Stimulated activated CD4-positive, alpha-beta T cell treated with anti-CD3 and anti-CD28 coated beads, Interleukin-2, amount 100 ng/mL, for 48 hours (primary cell): ENCODE data around the gene HSP90AA1.
"Not testable (repeated sequence)": the region's sequence is repeated elsewhere in the genome, so short reads cannot be mapped to it uniquely, and the experiment has no call there.

ENCODE experiments used
- DNase-seq, 2 donors: peaks; one replicate each; pipeline ENCODE4 v3.0.0-alpha.2; 2020

Gene HSP90AA1

DNA sequence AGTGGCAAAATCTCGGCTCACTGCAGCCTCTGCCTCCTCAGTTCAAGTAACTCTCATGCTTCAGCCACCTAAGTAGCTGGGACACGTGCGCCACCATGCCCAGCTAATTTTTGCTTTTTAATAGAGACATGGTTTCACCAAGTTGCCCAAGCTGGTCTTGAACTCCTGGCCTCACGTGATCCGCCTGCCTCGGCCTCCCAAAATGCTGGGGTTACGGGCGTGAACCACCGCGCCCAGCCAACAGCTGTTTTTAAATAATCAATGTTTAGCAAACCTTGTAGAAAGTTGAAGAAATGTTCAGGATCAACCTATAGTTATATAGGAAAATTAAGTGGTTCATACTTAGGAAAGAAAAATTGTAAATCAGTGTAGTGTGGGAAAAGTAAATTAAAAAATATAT is 6.0 kb upstream of the HSP90AA1 start:
- DNase-seq: no peak

DNA sequence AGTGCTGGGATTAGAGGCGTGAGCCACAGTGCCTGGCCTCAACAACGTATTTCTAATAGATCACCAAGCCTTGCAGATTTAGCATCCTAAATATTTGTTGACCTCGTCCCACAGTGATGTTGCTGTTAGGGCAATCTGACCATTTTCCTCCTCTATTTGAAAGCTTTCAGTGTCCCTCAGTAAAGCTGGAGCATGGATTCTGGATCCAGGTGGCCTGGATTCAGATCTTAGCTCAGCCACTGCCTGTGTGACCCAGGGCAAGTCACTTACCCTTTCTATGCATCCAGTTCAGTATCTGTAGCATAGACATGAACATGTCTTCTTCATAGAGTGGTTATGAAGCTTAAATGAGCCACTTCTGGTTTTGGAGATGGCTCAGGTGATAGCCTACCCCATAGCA is 3.9 kb upstream of the HSP90AA1 start:
- DNase-seq: no peak

DNA sequence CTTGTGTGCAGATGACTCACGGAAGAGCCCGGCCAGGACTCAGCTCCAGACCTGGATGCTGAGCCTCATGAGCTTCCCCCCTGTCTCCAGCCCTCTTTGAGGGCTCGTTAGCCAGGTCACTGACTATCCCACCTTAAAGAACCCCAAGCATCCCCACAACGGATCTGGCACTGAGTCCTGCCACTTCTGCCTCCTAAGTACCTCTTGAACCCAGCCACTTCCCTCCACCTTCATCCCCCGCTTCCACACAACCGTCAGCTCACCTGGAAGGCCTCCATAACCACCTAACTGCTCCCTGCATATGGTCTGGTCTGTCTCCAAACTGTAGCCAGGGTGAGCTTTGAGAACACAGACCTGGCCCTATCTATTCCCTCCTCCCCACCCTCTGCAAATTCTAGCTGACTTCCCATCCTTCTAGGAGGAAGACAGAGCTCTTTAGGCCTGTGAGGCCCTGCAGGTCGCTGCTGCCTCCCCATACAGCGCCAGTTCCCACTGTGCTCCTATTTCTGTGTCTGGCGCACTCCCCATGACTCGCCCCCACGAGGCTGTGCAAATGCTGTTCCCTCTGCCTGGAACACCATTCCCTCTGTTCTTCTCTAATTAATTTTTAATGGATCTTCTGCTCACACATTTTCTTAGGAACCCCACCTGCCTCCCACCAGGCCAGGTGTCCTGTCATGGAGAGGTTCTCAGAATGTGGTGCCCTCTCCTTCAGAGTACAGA is 2.9 kb upstream of the HSP90AA1 start:
- no peak for DNase-seq

DNA sequence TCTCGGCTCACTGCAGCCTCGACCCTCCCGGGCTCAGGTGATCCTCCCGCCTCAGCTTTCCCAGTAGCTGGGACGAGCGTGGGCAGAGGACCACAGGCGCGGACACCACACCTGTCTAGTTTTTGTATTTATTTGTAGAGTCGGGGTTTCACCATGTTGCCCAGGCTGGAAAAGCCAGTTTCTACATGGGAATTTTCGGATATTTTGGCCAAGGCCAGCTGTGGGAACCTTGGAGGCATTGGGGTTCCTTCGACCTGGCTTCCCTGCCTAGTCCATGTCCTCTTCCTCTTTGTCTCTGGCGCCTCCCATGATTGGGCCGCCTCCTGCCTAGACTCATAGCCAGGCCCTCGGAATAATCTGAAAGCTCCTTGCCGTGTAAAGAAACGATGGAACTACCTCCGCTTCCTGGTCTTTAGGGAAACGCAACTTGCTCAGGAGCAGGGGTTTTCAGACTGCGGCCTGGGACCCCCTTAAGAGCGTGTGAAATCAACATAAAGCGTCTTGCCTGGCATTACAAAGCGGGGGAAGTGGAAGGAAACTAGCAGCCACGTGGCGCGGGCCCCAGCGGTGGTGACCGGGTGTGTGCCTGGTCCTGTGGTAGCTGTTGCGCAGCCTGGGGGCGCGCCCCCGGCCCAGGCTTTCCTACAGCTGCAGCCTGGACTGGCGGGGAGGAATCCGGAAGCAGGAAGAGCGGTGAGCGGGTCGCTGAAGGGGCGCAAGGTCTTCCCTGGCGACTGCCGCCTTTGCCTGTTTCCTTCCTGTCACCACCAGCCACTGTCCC is 1.4 kb upstream of the HSP90AA1 start:
- peak; percentile 44 to 53 for DNase-seq

DNA sequence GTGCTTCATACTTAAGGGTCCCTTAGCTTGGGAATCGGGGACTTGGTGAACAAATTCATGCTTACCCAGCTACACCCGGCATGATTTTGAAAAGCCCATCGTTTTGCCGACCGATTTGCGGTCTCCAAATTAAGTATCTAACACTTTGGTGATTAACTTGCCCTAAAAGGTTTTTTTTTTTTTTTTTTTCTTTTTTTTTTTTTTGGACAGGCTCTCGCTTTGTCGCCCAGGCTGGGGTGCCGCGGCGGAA is 843 bp upstream of the HSP90AA1 start:
- DNase-seq: no peak

DNA sequence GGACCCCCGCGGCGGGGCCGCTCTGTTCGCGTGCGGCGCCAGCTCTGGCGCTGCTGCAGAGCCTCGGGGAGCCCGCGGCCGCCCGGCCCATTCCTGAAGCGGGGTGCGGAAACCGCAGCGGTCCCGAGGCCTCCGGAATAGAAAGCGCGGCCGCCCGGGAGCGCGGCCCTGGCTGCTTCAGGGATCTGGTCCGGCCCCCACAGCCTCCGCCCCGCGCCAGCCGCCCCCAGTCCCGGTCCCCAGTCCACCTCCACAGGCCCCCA is 204 bp downstream of the HSP90AA1 start:
- no peak for DNase-seq

DNA sequence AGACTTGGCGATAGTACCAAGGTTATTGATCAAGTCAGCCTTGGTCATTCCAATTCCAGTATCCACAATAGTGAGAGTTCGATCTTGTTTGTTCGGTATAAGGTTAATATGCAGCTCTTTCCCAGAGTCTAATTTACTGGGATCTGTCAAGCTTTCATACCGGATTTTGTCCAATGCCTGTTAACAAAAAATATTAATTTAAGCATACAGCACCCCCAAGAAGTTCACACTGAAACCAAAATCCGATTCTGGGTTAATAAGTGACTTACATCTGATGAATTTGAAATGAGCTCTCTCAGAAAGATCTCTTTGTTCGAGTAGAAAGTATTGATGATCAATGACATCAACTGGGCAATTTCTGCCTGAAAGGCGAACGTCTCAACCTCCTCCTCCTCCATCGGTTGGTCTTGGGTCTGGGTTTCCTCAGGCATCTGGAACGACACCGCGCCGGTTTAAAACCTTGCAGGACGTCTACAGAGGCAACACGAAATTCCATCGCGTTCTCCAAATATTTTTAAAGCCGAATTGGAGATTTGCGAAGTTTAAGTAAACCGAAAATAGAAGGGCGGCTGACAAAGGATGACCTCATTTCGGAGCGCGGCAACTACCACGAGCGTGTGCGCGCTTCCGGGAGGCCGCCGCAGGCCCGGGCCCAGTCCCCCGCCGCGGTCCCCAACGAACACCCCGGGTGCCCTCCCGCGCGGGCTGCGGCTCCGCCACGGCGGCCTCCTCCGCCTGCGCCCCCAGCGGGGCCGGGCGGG is 716 bp downstream of the HSP90AA1 start:
- peak; percentile 44 to 48 for DNase-seq

DNA sequence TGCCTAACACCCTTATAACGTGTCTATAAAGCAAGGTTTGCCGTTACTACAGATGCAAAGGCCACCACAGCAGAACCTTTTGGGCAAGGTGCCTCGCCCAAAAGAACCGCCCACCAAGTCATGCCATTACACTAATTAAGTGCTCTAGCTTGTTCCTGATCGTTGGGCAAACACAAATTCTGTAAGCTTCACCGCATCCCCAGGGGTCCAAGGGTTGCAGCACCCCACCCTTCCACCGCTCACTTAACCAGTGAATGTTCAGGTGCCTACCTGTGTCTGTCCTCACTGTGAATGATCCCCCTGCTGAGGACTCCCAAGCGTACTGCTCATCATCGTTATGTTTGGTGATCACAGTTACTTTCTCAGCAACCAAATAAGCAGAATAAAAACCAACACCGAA is 1.4 kb downstream of the HSP90AA1 start:
- DNase-seq: no peak

DNA sequence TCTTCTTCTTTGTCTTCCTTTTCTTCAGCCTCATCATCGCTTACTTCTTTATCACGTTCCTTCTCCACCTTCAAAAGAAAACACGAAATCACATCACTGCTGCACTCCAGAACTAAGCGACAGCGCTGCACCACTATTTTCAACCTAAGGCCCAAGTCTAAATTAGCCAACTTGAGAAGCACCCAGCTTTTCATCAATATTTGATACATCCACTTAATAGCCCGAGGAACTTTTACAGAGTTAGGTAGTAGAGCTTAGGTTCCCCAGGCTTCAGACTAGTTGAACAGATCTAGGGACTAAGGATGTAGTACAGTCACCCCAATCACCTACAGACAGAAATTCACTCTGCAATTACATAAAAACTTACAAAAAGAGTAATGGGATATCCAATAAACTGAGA is 1.9 kb downstream of the HSP90AA1 start:
- no peak for DNase-seq

DNA sequence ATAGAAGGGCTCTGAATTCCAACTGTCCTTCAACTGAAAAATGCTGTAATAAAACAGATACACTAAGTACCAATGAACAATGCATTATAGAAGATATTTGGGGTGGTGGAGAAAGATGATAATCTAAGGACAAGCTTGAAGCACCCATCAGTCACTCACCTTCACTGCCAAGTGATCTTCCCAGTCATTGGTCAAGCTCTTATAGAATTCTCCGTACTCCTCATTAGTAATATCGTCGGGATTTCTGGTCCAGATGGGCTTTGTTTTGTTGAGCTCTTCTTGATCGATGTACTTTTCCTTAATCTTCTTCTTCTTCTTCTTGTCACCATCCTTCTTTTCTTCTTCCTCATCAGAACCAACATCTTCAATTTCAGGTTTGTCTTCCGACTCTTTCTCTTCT is 2.3 kb downstream of the HSP90AA1 start:
- DNase-seq: not testable (repeated sequence)

DNA sequence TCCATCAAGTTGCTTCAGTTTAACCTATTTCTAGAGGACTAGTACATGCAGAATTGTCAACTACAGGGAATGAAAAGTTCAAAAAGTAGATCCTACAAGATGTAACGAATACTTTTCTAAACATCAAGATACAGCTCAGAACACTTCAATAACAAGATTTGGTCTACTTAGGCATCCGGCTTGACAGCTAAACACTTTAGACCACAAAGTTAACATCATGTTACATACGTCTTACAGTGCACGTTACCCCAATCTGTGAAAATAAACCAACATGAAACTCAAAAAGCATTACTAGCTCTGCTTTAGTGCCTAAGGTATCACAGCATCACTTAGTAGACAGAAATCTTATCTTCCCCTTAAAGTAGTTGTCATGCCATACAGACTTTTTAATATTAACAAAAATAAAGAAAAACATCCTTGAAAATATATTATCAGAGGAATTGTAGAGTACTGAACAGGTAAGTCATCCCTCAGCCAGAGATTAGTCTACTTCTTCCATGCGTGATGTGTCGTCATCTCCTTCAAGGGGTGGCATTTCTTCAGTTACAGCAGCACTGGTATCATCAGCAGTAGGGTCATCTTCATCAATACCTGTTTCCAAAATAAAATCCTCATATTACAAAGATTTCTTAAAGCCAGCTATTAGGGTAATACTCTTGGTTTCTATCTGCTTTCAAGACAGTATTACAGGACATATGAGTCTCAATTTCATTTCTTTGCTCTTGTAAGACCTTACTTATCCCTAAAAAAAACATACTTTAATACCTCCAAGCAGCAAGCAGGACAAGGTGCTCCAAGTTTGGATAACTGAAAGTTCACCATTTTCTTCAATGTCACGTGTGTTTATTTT is 5.4 kb downstream of the HSP90AA1 start:
- DNase-seq: no peak

DNA sequence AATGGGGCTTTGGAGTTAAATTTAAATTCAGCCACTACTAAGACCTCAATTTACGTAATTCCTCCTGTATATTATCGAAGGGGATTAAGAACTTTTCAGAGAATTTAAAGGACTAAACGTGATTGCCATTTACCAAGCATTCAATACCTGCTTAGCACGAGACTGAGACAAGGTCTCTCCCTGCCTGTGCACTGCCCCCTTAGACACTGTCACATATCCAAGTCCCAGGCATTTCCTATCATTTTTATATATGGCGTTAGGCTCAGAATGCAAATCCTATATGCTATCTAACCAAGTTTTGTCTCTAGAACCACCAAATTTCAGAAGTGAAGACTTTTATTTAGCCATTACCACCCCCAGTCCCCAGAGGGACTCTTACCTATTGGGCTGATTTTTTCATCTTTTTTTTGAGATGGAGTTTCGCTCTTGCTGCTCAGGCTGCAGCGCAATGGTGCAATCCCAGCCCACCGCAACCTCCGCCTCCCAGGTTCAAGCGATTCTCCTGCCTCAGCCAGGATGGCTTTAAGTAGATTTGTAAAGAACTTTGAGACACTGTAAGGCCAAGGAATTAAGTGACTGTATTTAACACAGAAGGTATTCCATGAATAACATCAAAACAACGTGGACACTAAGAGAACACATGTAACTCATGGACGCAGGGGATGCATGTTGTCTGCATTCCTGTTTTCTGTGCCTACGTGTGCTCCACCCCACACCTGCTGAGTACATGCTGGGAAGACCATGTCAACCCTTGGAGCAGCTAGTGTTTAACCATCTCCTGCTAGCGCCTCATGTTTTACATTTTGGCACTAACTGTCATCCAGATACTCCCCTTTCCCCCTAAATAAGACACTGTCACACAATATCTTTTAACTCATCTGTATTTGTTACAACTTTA is 6.4 kb downstream of the HSP90AA1 start:
- DNase-seq: no peak

DNA sequence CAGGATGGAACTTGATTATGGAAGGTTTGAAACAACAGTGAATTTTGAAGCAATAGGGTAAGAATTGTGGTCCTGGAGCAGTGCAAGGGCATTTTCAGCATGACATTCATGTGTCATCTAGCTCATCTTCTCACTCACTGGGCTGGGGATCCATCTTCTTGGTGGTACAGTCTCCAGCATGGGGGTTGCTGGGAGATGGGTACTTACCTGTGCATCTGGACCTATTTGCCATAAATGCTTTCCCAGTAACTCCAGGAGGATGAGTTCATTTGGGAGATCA is 7.2 kb downstream of the HSP90AA1 start:
- DNase-seq: no peak

DNA sequence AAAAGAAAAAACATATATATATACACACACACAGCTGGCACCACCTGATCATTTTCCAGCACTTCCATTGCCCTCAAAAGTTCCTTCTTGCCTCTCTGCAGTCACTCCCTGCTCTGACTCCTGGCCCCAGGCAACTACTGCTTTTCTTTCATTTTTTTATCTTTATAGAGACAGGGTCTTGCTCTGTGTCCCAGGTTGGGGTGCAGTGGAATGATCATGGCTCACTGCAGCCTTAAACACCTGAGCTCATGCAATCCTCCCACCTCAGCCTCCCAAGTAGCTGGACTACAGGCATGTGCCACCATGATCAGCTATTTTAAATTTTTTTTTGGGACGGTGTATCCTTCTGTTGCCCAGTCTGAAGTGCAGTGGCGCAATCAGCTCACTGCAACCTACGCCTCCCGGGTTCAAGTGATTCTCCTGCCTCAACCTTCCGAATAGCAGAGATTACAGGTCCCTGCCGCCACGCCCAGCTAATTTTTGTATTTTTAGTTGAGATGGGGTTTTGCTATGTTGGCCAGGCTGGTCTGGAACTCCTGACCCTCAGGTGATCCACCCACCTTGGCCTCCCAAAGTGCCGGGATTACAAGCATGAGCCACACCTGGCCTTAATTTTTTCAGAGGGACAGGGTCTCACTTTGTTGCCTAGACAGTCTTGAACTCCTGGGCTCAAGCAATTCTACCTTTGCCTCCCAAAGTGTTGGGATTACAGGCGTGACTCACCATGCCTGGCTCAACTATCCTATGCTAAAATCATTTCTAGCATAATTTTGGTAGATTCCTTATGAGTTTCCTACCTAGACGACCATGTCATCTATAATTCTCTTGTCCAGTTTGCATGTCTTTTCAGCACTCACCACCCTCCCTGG is 7.8 kb downstream of the HSP90AA1 start:
- no peak for DNase-seq

DNA sequence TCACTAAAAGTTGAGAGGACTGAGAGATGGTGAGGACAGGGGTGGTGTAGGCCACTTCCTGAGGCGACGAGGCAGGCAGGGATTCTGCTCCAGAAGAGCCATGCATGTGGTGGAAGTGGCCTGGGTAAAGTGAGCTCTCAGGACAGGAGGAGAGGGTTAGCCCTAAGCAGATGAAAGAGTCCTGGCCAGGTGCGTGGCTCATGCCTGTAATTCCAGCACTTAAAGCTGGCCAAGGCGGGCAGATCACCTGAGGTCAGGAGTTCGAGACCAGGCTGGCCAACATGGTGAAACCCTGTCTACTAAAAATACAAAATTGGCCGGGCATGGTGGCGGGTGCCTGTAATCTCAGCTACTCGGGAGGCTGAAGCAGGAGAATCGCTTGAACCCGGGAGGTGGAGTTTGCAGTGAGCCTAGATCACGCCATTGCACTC is 8.5 kb downstream of the HSP90AA1 start:
- not testable (repeated sequence) for DNase-seq

DNA sequence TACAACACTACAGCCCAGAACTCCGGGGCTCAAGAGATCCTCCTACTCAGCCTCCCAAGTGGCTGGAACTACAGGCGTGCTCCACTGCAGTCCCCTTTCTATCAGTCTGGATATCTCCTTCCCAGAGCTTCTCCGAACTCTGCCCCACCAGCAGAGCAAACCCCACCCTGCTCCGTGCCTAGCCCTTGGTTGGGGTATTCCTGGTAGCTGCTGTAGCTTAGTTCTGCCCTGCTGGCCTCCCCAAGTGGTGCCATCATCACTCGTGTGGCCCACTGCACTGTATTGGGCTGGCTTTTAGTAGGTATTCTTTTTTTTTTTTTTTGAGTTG is 9.5 kb downstream of the HSP90AA1 start:
- DNase-seq: no peak

DNA sequence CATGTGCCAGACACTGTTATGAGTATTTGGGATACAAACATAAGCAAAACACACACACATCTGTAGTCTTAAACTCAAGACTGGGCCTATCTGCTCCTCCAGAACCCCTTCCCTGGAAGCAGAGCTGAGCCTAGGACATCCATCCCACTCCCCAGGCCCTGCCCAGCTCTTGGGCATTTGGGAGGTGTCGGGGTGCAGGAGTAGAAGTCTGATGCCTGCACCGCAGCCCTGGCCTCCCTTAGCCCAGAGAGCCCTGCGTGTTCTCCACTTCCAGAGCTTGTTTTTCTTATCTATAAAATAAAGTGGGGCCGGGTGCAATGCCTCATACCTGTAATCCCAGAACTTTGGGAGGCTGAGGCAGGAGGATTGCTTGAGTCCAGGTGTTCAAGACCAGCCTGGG is 11.7 kb downstream of the HSP90AA1 start:
- DNase-seq: no peak

DNA sequence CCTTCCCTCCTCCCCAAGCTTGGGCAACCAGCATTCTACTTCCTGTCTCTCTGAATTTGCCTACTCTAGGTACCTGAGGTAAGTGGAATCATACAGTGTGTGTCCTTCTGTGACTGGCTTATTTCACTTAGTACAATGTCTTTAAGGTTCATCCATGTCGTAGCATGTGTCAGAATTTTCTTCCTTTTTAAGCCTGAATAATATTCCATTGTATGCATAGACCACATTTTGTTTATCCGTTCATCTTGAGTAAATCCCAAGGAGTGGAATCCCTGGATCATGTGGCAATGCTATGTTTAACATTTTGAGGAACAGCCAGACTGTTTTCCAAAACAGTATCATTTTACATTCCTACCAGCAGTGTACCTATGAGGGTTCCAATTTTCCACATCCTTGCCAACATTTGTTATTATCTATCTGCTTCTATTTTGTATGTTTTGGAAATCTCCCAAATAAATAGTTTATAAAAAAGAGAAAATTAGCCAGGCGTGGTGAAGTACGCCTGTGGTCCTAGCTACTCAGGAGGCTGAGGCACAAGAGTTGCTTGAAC is 12.4 kb downstream of the HSP90AA1 start:
- no peak for DNase-seq

DNA sequence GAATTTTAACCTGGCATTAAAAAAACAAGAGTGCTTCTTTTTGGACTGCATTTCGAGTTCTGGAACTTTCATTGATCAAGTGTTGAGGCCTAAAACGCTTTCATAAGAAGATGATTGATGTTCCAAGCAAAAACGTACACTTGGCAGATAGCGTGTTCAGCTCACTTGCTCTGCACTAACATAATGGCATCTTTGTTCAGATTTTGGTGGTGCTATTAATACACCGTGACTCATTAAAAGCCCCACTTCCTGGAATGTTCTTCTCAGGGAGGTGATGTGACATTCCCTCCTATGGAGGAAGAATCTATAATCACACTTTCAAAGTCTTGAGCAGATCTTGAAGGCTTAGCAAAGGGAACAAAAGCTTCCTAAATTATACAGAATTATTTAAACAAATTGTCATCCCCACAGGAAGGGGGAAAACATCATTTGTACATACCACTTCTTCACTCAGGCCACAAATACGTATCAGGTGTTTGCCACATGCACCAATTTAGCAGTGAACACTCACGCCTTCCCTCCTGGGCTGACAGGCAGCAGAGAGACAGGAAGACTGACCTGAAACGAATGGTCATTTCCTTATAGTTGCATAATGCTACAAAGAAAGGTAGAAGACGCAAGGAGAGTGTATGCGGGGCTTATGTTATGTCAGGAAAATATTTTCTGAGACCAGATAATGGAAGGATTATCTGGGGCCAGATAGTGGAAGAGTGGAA is 15.4 kb downstream of the HSP90AA1 start:
- DNase-seq: no peak

DNA sequence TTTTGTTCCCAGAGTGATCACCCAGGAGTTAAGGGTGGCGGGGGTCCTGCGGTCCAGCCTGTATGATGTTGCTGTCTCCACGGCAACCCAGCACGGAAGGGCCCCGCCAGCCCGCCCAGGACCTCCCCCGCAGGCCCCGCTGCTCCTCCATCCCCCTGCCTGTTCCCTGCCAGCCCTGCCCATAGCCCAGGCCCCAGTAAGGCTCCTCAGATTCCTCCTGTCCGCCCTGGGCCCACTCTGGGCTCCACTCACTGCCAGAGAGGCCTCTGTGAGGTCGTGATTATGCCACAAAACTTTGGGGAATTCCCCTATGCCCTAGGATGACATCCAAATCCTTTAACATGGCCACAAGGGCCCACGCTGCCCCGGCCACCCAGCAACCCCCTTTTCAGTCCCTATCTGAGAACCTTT is 20.8 kb downstream of the HSP90AA1 start:
- no peak for DNase-seq

DNA sequence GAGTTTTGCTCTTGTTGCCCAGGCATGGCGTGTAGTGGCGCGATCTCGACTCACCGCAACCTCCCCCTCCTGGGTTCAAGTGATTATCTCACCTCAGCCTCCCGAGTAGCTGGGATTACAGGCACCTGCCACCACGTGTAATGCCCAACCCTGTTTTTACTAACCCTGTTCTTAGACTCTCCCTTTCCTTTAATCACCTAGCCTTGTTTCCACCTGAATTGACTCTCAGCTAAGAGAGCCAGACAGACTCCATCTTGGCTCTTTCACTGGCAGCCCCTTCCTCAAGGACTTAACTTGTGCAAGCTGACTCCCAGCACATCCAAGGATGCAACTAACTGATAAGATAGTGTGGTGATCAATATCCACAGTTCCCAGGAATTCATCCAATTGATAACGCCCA is 22.3 kb downstream of the HSP90AA1 start:
- DNase-seq: not testable (repeated sequence)
